GM19035 (cell line): ENCODE results near the gene CRTC1.

Source experiments
- ATAC-seq: cut with Tn5 transposase; IDR thresholded peaks from one replicate; pipeline ENCODE4 v1.9.1; 2021; ENCODE audit not compliant: unreplicated experiment

CRTC1 gene

DNA sequence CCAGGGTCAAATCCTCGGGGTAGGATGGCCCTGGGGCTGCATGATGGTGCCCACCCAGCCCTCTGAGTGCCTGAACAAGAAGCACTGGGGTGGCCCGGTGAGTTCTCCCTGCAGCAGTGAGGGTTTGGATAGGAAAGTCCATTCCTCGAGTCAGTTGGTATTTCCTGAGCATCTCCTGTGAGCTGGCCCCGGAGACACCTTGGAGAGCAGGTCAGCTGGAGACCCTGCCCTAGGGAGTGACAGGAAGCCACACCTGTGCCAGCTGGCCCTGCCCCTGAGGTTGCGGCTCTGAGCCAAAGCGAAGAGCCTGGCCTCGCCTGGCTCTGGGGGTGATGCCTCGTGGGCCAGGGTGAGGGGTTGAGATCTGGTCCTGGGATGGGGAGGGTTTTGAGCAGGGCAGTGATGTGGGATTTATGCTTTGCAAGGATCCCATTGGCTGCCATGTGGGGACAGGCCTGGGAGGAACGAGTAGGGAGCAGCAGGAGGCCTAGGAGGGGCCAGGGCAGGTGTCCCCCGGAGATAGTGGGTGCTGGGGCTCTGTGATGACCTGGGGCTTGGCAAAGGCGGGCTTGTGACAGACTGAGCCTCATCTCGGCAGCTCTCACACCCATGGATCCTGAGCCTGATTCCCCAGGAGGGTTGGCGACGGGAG is 16.0 kb downstream of the CRTC1 start:
- ATAC-seq, result no peak

DNA sequence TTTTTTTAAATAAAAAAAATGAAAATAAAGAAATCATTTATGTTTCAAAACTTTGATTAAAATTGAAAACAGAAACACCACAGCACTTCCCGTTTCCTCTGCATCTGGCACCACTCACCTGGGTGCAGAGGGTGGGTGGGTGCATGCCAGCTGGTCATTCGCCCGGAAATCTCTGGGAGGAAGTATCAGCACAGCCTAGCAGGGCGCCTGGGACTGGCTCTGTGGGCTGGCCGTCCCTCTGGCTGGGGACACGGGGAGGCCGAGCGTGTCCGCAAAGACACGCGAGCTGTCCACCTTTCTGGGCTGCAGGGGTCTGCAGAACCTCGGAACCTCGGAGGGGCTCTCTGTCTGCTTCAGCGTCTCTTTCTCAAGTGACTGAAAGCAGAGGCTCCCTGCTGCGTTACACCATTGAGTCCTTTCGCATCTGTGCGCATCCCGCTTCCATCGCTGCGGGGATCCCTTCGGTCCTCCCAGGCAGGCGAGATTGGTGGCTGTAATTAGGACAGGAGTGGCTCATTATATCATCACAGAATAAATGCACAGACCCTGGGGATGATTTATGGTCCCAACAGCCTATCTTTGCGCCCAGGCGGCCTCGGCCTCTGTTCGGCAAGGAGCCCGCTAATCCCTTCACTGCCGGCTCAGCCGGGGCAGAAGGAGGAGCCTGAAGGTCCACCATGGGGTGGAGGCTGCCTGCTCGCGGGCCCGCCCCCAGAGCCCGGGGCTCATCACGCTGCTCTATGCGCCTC is 17.2 kb downstream of the CRTC1 start:
- peak; percentile 65 for ATAC-seq

DNA sequence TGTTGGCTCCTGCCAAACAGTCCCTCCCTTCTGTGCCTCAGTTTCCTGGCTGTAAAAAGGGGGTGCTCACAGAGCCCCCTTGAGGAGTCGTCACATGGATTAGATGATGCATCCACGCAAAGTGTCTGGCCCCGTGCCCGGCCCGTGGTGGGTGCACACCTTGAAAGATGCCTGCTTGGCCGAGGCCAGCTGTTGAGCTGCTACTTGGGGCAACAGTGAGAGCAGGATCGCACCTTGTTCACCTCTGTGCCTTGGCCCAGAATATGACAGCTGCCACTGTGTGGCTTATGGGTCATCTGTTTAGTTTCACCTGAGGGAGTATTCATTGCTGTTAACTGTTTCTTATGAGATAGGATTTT is 17.7 kb downstream of the CRTC1 start:
- ATAC-seq, result no peak

DNA sequence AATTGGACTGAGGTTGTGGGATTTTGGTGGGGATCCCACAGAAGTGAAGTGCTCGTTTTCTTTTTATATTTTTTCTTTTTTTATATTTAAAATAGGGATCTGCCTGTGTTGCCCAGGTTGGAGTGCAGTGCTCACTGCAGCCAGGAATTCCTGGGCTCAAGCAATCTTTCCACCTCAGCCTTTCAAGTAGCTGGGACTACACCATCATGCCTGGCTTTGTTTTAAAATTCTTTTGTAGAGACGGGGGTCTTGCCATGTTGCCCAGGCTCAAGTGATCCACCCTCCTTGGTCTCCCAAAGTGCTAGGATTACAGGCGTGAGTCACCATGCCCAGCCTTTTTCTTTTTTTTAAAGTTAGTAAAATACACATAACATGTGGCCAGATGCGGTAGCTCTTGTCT is 20.6 kb downstream of the CRTC1 start:
- ATAC-seq, result no peak

DNA sequence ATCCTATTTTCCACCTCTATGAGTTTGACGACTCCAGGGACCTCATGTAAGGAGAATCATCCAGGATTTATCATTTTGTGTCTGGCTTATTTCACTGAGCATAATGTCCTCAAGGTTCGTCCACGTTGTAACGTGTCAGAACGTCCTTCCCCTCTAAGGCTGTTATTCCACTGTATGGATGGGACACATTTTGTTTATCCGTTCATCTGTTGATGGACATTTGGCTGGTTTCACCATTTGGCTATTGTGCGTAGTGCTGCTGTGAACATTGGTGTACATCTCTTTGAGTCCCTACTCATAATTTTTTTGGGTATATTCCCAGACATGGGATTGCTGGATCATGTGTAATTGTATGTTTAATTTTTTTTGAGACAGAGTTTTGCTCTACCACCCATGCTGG is 21.5 kb downstream of the CRTC1 start:
- no peak for ATAC-seq

DNA sequence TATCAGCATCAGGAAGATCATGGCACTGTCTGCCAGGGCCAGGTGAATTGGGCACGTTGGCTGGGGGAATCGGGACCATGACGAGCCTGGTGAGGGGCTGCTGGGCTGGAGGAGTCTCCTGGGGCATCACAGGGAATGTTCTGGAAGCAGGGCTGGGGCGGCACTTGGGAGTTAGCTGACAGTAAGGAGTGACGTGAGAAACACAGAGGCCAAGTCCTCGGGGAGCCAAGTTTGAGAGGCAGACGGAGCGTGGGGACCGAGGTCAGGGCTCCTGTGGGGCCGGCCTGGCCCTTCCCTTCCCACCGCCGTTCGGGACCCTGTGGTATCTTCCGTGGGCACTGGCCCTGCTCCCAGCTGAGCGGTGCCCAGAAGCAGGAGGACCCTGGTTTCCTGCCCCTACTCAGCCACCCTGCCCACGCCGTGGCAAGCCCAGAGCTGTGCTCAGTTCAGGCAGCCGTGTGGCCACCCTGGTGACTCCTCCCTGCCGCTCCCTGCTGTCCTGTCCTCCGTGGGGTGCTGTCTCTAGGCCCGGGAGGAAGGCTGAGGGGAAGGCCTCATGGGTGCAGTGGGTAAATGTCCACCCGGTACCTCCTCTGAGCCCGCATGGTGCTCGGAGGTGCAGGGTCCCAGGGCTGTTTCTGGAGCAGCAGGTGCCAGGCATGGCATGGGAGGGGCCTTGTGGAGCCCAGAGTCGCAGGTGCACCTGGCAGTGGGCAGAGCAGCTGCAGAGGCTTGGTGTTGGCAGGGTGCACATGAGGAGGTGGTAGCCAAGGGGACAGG is 25.2 kb downstream of the CRTC1 start:
- ATAC-seq, result no peak

DNA sequence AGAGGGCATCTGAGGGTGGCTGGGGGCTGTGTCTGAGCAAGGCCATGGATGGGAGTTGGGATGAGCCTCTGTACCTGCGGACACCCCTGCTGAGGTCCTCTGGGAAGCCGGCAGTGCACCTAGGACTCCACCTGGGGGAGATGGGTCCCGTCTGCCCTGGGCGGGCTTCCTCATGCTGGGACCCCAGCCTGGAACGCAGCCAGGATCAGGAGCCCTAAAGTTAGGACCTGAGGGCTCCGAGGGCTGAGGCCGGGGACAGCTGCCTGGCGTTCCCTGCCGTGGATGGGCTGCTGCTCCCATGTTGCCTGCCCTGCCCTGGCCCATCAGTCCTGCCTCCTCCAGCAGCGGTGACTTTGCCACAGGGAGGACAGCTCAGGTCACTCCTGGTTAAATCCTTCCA is 26.1 kb downstream of the CRTC1 start:
- no peak for ATAC-seq

DNA sequence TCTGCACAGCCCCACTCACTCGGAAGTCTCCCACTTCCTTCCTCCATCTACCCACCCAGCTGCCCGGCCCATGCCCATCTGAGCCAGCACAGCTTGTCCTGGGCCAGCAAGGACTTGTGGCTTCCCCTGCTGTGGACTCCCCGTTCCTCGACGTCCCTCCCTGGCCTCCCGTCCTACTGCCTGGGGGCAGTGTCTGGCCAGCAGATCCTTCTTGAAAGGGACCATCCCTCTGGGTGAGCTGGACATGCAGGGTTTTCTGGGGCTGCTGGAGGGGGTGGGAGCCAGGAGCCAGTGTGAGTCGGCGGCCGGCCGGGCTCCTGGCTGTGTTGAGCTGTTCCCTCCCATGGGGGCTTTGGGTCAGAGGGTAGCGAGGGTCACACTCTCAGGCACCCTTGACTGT is 26.7 kb downstream of the CRTC1 start:
- ATAC-seq, result no peak

DNA sequence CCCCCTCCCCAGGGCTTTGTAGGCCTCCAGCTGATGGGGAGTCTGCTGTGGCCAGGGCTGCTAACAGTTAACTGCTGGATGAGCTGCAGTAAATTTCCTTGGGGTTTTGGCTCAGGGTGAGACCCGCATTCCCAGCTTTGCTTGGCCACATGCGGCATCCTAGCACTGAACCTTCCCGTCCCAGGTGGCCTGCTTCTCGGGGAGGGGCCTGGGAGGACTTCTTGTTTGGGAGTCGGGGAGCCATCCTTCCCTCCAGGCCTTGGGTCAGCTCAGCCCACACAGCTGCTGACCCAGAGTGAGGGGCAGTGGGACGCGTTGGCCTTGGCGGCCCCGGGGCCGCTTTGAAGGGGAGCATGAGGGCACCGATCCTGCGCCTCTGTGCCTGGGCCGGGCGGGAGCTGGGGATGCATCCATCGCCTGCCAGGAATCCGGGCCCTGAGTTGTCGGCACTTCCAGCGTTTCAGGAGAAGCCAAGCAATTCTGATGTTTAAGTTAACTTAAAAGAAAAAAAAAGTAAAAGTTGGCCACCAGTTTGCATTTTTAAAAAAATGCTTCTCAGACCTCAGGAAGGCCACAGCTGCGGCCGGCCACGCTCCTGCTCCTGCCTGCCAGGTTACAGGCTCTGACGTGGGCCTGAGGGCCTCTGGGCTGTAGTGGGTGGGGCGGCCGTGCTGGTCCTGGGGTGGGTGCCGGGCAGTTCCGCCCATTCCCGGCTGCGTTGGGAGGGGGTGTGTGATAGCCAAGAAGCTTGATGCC is 27.7 kb downstream of the CRTC1 start:
- no peak for ATAC-seq

DNA sequence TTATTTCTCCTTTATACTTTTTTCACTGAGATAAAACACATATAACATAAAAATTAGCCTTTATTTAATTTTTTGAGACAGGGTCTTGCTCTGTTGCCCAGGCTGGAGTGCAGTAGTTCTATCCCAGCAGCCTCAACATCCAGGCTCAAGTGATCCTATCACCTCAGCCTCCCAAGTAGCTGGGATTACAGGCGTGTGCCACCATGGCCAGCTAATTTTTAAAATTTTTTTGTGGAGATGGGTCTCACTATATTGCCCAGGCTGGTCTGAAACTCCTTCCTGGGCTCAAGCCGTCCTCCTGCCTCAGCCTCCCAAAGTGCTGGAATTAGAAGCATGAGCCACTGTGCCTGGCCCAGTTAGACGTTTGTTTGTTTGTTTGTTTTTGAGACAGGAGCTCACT is 28.4 kb downstream of the CRTC1 start:
- no peak for ATAC-seq

DNA sequence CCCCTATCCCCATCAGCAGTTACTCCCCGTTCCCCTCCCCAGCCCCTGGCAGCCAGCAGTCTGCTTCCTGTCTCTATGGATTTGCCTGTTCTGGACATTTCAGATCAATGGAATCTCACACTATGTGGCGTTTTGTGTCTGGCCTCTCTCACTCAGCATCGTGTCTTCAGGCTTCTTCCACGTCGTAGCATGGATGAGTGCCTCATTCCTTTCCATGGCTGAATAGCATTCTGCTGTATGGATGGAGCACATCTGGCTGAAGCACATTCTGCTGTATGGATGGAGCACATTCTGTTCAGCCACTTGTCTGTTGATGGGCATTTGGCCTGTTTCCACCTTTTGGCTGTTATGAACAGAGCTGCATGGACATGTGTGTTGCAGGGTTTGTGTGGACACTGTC is 29.5 kb downstream of the CRTC1 start:
- no peak for ATAC-seq

DNA sequence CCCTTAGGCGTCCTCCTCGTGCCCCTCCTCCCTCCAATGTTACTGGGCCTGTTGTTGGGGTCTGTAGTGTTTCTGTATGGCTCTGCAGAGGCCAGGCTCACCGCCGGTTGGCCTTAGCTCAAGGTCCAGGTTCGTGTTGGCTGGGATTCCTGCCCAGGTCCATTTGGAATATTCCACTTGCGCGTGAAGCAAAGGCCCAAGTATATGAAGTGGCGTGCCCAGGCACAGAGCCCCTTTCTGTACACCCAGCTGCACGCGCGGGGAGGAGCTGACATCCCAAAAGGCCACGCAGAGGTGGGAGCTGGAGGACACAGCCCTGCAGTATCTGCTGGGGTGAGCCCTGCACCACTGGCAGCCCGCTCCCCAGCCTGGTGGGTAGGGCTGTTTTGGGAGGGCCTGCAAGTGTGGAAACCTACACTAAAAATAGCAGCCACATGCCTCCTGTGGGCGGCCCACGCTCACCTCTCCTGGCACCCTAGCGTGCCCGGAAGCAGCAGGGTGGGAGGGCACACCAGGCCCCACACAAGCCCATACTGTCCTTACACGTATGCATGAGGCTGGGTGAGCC is 30.2 kb downstream of the CRTC1 start:
- ATAC-seq, result no peak

DNA sequence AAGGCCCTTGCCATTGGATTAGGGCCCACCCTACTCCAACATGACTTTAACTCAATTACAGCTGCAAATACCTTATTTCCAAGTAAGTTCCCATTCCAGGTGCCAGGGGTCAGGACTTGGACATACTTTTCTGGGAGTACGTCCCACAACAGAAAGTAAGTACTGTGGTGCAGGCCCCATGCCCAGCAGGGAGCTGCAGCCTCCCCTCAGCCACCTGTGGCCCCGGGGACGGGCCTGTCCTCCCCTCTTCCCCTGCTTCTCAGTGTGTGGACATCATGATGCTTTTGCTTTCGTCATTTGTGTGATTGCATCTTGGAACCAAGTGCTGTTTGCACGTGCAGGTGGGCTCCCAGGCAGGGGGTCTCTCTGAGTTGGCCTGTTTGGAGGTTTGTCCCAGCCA is 31.9 kb downstream of the CRTC1 start:
- no peak for ATAC-seq

DNA sequence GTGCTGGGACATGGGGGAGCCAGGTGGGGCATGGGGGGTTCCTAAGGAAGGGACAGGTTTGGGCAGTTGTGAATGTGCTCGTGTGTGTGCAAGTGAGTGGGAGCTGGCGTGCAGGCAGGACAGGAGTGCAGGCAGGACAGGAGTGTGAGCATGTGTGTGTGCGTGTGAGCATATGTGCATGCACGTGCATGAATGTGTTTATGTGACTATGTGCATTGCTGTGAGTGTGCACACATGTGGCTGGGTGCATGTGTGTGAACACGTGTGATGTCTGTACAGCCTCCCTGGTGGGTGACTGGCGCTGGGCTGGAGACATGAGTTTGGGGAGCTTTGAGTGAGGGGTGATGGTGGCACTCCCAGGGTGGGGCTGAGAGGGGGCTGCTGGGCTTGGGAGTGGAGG is 33.4 kb downstream of the CRTC1 start:
- no peak for ATAC-seq

DNA sequence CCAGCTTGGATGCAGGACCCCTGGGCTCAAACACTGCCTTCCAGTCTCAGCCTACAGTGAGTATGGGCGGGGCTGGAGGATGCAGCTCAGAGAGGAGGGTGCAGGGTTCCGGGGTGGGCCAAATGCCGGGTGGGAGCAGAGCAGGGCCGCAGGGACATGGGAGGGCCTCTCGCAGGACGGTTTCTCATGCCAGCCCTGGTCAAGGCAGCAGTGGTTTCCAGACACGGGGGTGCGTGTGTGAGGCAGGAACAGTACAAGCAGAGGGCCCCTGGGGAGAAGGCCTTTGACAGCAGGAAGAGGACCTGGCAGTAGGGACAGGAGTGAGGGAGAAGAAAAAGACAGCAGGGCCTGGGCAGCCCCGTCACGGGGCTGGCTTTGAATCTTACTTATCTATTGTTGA is 34.1 kb downstream of the CRTC1 start:
- no peak for ATAC-seq

DNA sequence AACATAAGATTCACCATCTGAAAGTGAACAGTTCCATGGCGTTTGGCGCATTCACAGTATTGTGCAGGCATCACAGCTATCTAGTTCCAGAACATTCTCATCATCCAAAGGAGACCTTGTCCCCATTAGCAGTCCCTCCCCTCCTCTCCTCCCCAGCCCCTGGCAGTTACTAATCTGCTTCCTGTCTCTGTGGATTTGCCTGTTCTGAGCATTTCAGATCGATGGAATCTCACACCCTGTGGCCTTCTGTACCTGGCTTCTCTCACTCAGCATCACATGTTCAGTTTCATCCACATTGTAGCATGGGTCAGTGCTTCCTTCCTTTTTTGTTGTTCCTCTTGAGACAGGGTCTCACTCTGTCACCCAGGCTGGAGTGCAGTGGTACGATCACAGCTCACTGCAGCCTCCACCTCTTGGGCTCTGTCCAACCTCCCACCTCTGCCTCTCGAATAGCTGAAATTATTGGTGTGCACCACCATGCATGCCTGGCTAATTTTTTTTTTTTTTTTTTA is 34.6 kb downstream of the CRTC1 start:
- ATAC-seq, result no peak

DNA sequence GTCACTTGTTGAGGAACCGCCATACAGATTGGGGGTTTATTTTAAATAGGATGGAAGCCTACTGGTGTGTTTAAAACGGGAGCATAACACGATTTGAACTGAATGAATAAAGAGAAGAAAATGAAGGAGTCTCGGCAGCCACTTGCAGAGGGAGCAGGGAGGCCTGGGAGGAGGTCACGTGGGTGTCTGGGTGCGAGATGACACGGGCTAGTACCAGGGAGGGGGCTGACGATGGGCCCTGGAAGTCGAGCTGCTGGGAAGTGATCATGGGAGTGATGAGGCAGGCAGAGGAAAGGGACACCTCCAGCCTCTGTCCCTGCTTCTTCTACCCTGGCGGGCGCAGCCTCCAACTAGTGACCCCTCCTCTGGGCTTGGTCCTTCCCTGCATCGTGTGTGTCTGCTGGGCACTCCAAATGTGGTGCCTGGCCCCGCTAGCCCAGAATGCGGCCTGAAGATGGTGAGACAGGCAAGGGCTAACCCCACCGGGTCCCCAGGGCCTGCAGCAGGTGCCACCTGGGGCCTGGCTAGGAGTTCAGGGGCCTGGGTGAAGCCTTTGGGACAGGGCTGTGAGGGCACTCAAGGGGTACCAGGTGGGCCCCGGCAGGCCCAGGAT is 35.5 kb downstream of the CRTC1 start:
- ATAC-seq, result no peak

DNA sequence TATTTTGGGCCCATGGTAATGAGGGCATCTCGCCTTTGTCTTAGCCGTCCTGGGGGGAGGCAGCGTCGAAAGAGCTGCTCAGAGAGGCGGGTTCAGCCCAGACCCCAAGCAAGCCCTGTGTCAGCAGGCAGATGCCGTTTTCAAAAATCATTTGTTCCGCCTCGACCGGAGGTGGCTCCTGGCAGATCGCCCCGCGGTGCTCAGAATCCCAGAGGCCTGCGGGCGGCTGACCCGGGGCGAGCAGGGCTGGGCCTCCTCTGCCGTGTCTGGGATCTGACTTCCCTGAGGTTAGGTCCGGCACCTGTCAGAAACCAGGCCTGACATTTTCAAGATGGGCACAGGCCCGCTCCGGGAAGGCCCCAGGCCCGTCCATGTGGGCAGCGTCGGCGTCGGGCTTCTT is 36.1 kb downstream of the CRTC1 start:
- no peak for ATAC-seq

DNA sequence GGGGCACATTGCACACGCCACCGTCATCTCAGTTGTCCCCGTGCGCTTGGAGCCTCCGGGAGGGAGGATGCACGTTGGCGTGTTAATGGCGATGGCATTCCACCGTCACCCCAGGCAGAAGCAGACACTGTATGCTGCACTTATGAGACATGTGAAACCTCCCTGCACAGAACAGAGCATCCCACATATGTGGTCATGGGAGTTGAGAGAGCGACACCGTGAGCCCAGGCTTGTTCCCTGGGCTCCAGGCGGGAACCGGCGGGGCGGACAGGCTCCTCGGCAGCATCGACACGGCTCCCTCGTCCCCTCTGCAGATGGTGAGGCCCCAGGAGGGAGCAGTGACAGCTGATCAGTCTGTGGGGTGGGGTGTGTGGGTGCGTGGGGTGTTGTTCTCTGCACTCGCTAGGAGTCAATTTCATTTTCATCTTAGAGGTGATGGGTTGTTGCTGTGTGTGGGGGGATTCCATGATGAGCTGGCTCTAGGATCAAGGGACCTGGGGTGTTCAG is 40.4 kb downstream of the CRTC1 start:
- ATAC-seq, result no peak
